Diencephalon (tissue), 1 donor: Measurements from ENCODE around the gene RGS19. TPM values are rescaled to one million over a fixed set of nuclear protein-coding genes. Genes with fewer than 3 reads are reported as not detected.

Source experiments
- small RNA-seq: library from RNA; depleted of rRNA; stranded (forward); fragments of <200 nt; gene quantifications from one replicate; pipeline ENCODE3, GENCODE V24; 2014
- total RNA-seq: library from RNA; depleted of rRNA; stranded (reverse); fragments of >200 nt; gene quantifications from one replicate; pipeline ENCODE4 v1.2.3, GENCODE V29; 2014

RGS19 gene, protein sequence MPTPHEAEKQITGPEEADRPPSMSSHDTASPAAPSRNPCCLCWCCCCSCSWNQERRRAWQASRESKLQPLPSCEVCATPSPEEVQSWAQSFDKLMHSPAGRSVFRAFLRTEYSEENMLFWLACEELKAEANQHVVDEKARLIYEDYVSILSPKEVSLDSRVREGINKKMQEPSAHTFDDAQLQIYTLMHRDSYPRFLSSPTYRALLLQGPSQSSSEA
- 12.9 TPM for total RNA-seq

DNA sequence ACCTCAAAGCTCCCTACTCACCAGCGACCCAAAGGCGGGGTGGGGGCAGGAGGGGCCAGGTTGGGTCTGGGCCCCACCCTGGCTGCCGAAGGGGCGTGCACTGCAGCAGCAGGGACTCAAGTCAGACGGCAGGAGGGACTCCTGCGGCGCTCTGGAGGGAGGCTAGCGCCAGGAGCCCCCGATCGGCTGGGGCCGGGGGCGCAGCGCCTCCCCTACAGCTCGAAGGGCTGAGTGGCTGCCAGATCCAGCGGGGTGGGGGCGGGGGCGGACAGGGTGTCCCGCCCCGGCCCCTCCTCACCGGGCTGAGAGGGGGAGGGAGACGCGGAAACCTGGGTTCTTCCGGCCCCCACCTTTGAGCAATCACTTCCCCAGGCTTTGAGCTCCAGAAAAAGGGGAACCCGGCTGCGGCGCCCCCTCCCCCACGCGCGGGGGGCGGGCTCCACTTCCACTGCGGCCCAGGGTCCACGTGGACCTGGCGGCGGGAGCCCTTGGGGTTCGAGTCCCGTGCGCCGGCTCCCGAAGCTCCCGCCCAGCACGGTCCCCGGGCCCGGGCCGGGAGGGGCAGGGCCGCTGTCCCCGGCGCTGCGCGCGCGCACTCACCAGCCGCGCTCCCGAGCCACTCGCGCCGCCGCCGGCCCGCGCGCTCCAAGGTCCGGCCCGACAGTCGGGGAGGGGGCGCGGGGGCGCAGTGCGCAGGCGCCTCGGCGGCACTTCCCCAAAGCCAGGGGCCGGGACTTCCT lies at the start of gene RGS19:
RGS19 (minus strand) TSS at position 246 of the 740 bp plus-strand sequence. CDS start 2,632 bp downstream, outside the sequence.

DNA sequence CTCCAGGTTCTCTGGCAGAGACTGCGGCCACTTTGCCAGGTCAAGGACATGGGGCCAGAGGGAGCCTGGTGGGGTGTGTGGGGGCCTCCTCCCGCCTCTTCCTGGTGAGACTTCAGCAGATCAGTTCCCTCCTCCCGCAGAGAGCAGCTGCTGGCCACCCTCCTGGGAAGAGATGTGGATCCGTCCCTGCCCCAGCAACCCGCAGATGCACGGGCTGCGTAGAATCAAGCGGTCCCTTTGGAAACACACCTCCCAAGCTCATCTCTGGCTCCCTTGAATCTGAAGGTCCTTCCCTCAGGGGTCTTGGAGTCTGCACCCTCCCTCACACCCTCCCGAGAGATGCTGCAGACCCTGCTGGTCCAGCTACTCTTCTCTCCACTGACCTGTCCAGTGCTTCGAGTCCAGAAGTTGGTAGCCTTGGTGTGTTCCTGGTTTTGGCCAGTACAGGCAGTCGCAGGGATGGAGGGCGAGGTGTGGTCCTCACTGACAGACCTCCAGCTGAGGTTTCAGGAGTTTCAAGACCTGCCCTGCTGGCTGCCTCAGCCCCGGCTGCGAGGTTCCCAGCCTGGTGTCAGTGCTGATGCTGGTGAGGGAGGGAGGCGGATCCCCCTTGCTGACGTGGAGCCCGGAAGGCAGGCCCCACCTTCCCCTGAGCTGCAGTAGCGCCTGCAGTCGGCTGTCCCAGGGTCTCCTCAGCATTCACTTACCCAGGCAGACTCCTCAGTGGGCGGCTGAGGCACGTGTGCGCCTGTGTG lies 27.8 kb upstream of the RGS19 start, which contains the start of gene NPBWR2:
NPBWR2 (minus strand) TSS at position 585 of the 755 bp plus-strand sequence. CDS start 734 bp downstream, outside the sequence.

DNA sequence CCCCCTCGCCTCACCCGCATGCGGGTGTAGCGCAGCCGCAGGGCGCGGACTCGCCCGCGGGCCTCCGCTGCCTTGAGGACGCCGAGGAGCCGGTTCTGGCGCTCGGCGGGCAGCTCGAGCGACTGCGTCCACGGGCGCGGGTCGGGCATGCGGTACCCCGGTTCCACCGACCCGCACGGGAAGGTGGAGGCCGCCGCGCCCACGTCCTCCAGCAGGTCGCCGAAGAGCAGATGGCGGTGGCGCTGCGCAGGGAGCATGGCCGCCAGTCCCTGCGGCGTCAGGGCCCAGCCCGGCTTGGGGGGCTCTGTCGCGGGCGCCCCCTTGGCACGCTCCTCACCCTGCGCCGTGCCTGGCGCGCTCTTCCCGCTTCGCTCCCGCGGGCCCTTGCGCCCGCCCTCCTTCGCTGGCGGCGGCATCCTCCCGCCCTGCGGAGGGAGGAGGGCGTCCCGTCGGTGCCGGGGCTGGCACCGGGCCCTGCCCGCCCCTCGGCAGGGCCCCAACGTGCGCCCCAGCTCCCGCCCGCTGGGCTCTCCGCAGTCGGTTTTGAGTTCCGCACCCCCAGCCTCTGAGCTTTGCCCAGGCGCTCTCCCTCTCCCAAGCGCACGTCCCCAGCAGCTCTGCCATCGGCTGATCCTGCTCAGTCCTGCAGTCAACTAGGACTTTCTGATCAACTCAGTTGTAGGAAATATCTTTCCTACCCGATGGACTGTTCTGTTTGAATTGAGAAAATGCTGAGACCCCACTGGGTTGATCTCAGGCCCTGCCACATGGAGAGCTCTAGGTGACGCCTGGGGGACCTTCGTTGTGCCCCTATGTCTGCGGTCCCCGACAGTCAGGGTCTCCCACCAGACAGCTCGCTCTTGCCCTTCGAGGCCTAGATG lies 4.7 kb upstream of the RGS19 start, which contains the start of gene LKAAEAR1:
LKAAEAR1 (minus strand) TSS at position 595 of the 881 bp plus-strand sequence; CDS start at position 416, 179 bp downstream.

DNA sequence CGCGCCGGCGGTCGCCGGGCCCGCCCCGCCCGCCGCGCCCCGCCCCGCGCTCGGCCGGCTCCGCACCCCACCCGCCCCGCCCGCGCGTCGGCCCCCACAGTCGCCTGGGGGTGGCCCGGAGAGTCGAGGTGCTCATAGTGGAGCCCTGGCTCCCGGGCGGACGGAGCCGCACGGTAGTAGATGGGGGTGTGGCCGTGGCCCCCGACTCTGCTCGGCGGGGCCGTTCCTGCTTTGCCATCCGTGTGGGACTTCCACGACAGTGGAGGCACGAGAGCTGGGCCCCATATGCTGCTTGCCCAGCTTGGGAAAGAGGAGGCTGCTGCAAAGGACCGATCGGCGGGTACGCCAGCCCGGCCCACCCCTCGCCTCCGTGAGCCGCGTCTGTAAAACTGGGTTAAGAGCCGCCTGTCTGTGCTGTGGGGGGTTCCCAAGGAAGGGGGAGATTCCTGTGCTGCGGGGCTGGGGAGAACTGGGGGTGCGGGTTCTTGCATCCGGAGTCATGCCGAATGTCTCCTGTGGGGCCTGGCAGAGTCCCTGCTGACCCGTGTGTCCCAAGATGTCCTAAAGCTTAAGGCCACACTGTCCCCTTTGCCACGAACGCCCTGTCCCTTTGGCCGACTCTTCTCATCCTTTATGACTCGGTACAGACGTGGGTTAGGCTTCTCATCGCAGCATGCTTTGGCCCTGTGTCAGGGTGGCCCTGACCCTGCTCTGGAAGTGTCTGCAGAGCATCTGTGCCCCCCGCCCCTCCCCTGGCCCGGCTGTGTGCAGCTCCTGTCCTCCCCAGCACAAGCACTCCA lies 895 bp upstream of the RGS19 start, which contains the start of gene OPRL1:
OPRL1 (plus strand) TSS at position 70 of the 800 bp plus-strand sequence. CDS start 12,639 bp downstream, outside the sequence.

DNA sequence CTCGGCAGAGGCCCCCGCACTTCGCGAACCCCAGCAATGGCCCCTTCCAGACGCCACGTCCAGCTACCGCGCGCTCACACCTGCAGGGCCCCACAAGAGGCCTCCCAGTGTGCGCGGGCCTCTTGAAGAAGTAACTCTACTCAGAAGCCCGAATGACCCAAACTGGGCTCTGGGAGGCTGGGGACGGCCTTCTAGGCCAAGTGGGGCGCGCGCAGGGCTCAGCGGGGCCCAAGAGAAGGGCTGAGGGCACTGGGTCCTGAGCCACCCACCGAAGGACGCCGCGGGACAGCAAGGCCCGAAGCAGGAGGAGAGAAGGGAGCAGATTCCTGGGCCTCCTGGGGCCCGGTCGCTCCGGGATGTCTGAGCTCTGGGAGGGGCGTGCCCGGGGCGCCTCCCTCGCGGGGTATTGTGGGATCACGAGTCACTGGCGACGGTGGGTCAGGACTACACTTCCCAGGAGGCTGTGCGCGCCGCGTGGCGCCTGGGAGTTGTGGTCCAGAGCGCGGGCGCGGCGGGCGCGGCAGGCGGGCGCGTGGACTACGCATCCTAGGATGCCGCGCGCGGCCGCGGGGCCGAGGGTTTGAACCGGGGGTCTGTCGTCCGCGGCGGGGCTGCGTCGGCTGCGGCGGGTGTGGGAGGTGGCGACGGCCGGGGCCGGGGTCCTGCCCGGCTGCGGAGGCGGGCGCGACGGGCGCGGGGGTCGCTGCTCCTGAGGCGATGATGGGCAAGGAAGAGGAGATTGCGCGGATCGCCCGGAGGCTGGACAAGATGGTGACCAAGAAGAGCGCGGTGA lies 16.5 kb downstream of the RGS19 start, which contains the start of gene TCEA2:
TCEA2 (plus strand) TSS at position 603 of the 793 bp plus-strand sequence; CDS start at position 718, 115 bp downstream.

DNA sequence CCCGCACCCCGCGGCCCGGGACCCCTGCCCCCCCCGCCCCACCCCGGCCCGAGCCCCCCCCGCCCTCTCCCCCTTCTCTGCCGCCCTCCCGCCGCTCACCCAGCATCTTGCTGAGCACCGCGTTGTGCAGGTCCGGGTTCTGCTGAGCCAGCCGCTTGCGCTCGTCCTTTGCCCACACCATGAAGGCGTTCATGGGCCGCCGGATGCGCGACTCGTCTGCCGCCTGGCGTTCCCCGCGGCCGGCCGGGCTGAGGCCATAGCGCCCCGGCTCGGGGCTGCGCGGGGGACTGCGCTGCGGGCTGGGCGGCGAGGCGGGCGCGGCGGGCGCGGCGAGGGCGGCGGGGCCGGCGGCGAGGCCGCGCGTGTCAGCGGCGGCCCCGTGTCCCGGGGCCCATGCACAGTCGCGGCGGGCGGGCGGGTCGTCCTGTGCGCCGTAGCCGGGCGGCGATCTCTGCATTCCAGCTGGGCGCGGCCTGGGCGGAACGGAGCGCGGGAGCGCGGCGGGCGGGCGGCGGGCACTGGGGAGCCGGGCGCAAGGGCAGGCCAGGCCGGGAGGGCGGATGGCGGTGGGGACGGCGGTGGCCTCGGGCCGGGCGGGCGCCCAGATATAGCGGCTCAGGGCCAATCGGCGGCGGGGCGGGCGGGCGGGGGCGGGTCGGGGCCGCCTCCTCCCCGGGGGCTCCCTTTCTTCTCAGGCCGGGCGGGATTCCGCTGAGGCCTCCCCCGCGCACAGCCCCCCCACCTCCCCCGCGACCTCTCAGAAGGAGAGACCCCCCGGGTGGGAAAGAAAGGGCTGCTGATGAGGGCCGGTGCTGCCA lies 30.0 kb downstream of the RGS19 start, which contains the start of gene SOX18:
SOX18 (minus strand) TSS at position 580 of the 818 bp plus-strand sequence; CDS start at position 457, 123 bp downstream.

DNA sequence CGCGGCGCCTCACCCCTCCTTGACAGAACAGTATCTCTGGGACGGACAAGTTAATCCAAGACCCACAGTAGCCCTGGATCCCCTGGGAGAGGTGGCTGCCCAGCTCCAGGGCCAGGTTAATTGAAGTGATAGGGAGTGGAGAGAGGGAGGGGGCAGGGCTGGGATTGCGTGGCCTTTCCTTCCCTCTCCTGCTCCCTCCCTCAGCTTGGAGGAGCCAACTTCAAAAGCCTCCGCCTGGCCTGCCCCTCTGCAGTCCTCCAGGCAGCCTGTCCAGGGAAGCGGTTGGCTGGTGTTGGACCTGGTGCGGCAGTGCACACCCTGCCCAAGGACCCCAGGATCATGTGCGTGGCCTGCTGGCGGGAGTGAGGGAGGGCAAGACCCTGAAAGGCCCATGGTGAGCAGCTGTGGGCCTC lies 43.4 kb downstream of the RGS19 start, which contains the start of gene C20orf204:
C20orf204 (plus strand) TSS at position 250 of the 413 bp plus-strand sequence; CDS start at position 392, 142 bp downstream.

Small RNA genes within 50 kb of the gene (small RNA-seq; reads per million reads assigned to genes)
- gene AL355803.1: not detected
- gene MIR6813: not detected

Other genes starting within 250 kb of the RGS19 start
- 20.3 TPM for gene ZBTB46, start 248.3 kb downstream of the RGS19 start, total RNA-seq
- not detected for gene ABHD16B, start 218.0 kb downstream of the RGS19 start, total RNA-seq
- 30.0 TPM for gene TPD52L2, start 214.2 kb downstream of the RGS19 start, total RNA-seq
- gene DNAJC5, start 184.4 kb downstream of the RGS19 start, total RNA-seq: 122 TPM
- gene UCKL1, start 123.1 kb downstream of the RGS19 start, total RNA-seq: 17.8 TPM
- gene ZNF512B, start 109.6 kb downstream of the RGS19 start, total RNA-seq: 18.0 TPM
- 10.4 TPM for gene SAMD10, start 99.9 kb downstream of the RGS19 start, total RNA-seq
- 59.7 TPM for gene PRPF6, start 98.4 kb downstream of the RGS19 start, total RNA-seq
- 3.7 TPM for gene C20orf204, start 43.3 kb downstream of the RGS19 start, total RNA-seq
- 1.6 TPM for gene SOX18, start 29.9 kb downstream of the RGS19 start, total RNA-seq
- 42.0 TPM for gene TCEA2, start 16.3 kb downstream of the RGS19 start, total RNA-seq
- 33.4 TPM for gene OPRL1, start 564 bp upstream of the RGS19 start, total RNA-seq
- 2.1 TPM for gene LKAAEAR1, start 4.9 kb upstream of the RGS19 start, total RNA-seq
- gene NPBWR2, start 28.0 kb upstream of the RGS19 start, total RNA-seq: not detected
- gene MYT1, start 84.9 kb upstream of the RGS19 start, total RNA-seq: 11.3 TPM
- gene PCMTD2, start 176.2 kb upstream of the RGS19 start, total RNA-seq: 90.9 TPM